GM19395 (cell line): ENCODE measurements around the gene ITFG1.

Experiments used
- ATAC-seq: cut with Tn5 transposase; IDR thresholded peaks from one replicate; pipeline ENCODE4 v1.9.1; 2021; ENCODE audit warnings: mild to moderate bottlenecking, moderate library complexity; ENCODE audit not compliant: unreplicated experiment

ITFG1 gene

DNA sequence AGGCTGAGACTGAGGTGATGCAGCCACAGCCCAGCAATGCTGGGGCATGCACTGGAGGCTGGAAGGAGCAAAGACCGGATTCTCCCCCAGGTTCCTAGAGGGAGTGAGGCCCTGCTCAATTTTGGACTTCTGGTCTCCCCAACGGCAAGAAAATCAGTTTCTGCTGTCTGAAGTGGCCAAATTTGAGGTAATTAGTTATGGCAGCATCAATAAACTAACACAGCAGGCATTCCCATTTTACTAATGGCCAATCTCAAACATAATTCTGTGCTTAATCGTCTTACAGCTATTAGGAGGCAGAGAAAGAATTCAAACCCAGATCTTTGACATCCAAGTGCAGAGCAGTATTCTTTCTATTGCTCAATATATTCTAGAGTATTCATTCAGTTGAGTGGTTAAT is 333.3 kb downstream of the ITFG1 start:
- ATAC-seq, result no peak

DNA sequence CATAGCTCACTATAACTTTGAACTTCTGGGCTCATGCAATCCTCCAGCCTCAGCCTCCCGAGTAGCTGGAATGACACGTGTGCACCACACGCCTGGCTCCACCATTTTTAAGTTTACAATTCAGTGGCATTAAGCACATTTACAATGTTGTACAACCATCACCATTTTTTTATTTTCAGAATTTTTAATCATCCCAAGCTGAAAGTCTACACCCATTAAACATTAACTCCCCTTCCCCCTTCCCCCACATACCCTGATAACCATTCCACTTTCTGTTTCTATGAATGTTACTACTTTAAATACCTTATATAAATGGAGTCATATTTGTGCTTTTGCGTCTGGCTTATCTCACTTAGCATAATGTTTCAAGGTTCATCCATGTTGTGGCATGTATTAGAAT is 335.1 kb downstream of the ITFG1 start:
- no peak for ATAC-seq

DNA sequence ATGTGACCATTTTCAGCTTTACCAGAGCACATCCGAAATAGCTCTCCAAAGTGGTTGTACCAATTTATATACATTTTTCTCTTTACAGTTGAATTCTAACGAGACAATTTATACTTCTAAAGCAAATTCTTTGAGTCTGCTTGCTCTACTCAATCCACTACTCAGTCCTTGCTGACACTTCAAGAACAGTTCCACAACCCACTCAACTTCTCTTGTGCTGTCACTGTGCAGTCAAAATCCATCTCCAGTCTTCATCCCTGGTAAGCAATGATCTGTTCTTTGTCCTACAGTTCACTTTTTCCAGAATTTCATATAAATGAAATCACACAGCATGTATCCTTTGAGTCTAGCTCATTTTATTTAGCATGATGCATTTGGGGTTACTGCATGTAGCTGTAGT is 347.7 kb downstream of the ITFG1 start:
- no peak for ATAC-seq

DNA sequence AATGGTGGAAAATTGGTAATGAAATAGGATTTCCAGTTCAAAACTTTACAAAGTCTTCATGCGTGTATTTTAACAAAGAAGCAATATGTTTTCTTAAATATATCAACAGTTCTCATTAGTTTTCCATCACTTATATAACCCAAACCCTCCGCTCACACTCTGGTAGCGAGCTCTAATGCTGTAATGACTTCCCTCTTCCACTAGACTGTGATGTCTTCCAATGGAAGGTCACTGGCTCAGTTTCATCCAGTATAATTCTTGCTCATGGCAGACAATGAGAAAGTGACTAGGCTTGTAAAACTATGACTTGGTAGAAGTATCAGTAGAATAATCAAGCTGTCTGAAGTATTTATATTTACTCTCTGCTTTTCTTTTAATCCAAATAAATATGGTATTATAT is 349.9 kb downstream of the ITFG1 start:
- no peak for ATAC-seq

DNA sequence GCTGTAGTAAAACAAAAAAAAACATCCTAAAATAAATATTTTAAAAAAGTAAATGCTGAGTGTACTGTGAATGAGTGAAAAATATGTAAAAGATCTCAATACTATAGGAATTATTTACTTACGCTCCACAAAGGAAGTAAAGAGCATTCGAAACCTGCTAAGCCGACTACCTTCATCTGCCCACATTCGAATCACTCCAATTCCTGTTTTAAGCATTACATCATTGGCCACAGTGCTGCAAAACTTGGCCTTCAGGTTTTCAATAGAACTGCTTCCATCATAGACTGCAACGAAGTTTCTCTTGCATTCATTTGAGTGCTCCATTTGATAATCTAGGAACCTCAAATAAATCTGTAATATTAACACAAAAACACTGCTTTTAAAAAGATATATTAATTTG is 351.5 kb downstream of the ITFG1 start:
- ATAC-seq, result no peak
